NCI-H226 (cell line): ENCODE measurements around the gene IRF4.

Experiments used
- DNase-seq: peaks from one replicate; pipeline ENCODE4 v3.0.0-alpha.2; 2015

Gene IRF4

DNA sequence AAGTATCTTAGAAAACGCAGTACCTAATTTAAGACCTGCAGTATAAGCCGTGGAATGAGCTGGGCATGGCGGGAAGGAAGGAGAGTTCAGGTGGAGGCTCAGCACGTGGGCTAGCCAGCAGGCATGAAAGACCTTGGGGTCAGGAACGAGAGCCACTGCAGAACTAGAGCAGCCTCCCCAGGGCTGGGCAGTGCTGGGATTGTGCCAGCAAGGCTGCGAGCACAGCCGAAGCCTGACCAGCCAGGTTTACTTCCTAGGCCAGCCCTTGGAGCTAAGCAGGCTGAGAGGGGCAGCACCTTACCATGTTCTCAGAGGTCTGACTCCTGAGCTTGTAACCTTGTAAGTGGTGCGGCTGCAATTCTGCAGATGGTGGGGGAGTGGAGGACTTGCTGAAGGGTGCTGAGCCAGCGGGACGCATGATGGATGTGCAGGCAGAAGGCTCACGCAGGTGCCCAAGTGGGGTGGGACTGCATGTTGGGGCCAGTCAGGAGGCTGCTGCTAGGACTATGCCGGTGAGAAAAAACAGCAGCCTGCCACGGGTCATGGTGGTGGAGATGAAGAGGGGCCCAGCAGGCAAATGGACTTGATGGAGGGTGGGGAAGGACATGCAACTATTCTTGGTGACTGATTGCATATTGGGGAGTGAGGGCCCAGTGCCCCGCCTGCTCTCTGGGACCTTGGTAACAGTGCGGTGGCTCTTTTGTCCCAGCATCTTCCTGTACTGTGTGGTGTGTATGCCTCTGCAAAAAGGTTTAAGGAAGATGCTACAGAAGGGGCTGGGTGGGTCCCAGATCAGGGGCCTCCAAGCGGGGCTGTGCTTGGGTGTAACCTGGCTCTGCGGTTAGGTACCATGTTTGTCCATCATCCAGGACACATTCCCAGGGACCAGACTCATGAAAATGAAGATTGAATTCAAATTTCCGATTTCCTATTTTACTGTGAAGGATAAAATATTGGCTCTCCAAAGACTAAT is 37.6 kb upstream of the IRF4 start:
- no peak for DNase-seq

DNA sequence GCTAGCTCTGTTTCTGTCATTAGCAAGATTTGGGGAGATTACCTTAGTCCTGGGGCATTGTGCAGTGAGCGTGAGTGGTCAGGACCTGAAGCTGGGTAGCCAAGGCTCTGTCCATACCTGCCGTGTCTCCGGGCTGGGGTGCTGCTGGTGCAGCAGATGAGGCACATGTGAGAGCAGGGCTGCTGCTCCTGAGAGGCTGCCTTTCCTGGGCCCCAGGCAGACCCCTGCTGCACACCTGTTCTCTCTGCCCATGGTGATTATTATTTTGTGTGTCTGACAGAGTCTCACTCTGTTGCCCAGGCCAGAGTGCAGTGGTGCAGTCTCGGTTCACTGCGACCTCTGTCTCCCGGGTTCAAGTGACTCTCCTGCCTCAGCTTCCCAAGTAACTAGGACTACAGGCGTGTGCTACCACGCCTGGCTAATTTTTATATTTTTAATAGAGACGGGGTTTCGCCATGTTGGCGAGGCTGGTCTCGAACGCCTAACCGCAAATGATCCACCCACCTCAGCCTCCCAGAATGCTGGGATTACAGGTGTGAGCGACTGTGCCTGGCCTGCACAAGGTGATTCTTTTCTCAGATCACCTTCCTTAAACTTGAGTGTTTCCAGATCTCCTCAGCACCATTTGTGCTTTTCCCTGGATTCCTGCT is 36.8 kb upstream of the IRF4 start:
- DNase-seq, result no peak

DNA sequence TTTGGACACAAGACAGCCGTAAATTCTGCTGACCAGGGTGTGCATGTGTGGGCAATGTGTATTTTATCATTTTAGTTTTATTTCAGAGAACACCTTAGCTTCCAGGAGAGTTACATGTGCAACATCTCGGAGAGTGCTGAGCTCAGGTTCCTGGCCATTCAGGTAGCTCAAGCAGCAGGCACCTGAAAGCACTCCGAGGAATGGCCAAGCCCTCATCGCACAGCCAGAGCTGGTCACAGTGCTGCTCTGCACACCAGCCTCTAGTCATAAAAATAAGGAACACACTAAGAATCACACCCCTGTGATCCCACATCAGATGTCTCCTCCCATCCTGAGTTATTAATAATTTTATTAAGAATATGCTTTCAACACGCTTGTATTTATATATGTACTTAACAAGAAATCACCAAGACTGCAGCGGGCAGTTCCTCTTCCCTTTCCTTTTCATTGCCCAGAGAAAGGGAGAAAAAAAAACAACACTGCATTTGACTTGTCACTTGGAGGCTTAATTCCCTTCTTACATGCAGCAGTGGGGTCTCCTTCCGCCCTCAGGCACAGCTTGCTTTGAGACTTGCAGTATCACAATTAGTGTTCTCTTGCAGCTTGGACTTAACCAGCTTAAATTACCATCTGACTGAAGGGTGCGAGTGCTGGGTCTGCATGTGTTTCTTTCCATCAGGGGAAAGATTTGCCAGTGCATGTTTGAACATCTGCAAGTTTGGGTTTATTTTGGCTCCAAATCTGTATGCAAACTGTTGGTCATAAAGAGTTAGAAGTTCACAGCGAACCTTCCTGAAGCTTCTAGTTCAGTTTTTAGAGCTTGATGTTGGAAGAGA is 36.0 kb upstream of the IRF4 start:
- no peak for DNase-seq

DNA sequence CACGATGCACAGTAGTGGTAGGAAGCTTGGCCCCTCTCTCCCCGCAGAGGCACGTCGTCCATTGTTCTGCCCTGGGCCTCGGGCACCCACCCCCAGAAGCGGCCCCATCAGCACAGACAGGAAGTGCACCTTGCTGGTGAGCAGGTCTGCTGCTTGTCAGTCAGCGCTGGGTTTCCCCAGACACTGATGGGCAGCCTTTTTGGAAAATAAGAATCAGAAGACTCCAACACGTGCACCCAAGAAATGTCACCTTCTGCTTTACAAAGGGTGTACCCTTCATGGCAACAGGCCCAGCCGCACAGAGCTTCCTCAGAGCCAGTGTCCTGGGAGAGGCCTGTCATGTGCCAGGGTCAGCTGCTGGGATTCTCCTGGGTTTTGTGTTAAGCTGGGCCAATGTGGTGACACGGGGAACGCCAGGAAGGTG is 34.7 kb upstream of the IRF4 start:
- DNase-seq, result no peak

DNA sequence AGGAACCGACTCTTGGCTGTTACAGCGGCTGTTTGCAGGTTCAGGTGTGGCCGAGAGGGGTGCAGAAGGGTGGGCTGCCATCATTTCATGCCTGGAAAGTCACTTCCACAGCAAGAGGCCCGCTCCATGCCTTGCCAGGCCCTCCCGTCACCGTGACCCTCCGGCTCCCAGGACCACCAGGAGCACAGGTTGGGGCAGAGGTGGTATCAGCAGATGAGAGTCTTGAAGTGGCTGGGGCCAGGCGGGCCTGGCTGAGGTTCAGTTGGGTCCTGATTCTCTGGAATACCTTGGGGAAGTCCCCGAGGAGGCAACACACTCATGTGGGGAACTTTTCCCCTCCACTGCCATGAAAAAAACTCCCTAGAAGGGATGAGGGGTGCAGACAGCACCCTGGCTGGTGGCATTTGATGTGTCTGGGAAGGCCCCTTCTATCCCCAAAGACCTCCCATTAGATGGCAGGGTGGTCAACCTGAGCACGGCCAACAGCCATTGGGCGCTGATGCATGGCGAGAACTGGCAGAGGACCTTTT is 34.2 kb upstream of the IRF4 start:
- DNase-seq, result no peak

DNA sequence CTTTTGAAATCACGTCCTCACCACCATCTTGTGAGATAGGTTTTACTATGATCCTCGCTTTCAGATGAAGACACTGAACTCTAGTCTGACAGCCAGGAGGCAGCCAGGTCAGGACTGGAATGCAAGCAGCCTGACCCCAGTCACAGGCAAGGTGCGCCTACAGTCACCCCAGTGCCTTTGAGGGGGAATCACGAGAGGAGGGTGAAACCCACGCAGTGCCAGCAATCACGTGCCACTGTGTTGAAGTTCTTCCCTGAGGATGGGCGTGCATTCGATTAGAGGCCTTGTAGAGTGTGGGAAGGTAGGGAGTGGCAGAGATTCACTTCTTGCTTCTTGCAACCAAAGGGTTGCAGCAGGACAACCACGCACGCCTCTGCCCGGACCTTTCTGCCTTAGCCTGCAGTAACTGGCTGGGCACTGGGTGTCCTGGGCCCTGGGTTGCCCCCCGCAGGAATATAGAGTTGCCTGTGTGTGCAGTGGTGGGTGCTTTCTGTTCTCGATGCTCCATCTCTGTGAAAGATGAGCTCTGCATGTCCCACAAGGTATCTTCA is 33.7 kb upstream of the IRF4 start:
- no peak for DNase-seq

DNA sequence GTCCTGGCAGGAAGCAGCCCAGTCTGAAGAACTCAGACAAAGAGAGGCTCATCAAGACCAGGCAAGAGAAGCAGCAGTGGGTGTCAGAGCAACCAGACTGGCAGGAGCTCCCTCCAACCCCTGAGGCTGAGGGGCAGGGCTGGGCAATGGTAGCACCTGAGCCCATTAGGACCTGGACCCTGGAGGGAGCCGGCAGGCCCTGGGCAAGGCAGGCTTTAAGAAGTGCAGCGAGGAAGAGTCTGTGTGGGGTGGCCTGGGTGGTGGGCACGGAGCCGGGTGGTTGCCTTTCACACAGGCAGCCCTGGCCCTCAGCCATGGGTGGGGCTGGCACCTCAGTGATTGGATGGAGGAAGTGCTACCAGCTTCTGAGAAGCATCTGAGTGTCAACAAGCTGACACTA is 33.1 kb upstream of the IRF4 start:
- no peak for DNase-seq

DNA sequence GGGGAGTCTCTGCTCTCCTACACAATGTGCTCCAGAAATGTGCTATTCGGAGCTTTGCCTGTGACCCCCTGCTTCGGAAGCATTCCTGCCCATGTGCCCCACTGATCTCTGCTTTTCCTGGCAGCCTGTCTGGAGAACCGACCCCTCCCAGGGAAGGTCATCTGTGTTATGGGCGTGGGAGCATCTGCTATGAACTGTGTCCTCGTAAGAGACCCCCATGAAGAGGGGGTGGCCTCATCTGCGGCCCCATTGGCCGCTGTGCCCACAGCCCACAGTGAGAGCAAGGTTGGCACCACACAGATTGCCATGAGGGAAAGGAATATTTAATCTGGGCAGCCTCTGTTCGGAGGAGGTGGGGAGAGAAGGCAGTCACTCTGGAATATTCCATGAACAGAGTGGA is 32.7 kb upstream of the IRF4 start:
- DNase-seq, result no peak

DNA sequence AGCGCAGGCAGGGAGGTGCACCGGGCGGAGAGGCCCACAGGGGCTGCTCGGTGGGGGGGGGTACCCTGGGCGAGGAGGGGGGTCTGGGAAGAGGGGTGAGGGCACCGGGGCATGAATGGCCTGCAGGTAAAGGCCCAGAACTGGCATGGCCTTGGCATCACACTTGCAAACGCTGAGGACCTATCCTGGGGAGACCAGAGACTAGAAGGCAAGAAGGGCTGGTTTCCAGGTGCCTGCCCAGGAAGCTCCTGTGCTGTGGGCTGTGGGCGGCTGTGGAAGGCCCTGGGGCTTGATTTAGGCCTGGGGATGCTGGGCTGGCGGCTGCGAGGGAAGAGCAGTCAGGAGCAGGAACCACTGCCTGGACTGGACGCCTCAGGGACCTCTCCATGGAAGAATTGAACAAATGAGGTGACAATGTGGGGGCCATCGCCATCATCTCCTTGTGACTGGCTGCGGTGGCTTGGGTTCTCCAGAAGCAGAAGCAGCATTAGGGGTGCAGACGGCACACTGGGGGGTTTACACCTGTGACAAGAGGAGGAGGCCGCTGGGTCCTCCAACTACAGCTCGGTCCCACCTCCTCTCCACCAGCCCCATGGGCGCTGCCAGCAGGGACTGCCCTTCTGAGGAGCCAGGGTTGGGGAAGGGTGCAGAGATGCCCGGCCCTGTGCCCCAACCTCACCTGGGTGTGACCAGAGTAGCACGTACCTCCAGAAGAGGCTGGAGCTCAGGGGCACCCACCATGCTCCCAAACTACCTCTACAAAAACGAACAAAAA is 32.1 kb upstream of the IRF4 start:
- DNase-seq, result no peak

DNA sequence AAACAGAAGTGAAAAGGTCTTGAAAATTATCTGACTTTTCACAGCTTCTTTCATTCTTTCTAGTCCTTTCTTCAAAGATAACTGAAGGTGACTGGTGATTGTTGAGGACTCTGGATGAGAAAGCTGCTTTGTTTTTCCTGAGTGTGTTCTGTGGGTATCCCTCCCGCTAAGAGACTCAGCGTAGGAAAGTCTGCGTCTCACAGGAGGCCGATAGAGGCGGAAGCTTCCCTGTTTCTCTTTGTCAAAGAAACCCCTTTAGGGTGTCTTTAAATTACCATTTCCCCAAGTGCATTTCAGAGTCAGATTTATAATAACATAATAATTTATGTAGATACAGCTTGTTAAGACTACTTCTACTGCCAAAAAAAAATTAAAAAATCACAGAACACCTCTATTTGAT is 31.2 kb upstream of the IRF4 start:
- no peak for DNase-seq

DNA sequence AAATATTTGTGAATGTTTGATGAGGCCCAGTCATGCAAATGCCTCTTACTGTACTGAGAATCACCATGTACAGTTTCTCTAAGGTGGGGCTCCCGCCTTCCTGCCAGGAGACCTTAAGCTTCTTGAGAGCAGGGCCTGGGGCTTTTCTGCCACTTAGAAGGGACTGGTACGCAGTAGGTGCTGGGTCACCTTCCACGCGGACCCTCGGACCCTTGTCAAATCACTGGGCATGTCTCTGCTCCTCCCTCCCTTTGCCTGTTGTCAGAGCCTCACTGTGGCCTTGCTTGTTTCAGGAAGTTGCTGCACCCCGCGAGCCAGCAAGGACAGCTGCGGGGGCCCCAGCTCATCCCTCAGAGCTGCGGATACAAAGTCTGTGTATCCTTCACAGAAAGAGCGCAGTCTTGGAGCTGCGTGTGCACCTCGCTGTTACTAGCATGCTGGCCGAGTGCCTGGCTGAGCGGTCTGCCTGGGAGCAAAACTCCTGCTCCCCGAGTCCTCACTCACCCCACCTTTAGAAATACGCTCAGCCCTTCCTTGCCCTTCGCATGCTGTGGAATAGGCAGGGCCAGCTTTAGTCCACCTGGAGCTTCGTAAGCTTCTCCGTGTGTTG is 30.7 kb upstream of the IRF4 start:
- no peak for DNase-seq

DNA sequence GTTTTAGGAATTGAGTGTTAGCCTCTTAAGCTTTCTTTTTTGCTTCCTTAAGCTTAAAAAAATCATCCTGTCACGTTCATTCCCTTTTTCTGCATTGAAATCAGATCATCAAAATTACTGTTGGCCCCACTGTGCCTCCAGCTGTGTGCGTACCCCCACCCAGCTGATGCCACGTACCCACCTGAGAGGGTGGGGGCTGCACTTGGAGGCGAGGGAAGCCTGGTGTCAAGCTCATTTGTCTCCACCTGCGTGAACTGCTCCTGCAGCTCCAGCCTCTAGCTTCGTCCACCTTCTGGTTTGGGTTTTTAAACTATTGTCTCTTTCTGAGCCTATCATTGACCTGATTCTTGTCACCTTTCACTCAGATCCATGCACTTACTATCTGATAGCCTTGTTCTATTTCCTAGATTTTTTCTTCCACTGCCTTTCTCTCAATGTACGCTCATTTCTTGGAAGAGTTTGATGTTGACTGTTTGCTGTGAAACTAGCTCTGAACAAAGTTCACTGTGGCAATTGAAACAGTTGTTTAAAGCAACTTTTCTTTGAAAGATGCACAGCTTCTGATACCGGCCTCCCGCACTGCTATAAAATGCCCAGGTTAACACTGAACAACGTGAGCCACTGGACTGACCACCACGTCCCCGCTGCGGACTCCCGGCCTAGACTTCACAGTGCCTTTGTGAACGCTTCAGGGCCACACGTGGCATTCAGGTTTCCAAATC is 30.0 kb upstream of the IRF4 start:
- no peak for DNase-seq

DNA sequence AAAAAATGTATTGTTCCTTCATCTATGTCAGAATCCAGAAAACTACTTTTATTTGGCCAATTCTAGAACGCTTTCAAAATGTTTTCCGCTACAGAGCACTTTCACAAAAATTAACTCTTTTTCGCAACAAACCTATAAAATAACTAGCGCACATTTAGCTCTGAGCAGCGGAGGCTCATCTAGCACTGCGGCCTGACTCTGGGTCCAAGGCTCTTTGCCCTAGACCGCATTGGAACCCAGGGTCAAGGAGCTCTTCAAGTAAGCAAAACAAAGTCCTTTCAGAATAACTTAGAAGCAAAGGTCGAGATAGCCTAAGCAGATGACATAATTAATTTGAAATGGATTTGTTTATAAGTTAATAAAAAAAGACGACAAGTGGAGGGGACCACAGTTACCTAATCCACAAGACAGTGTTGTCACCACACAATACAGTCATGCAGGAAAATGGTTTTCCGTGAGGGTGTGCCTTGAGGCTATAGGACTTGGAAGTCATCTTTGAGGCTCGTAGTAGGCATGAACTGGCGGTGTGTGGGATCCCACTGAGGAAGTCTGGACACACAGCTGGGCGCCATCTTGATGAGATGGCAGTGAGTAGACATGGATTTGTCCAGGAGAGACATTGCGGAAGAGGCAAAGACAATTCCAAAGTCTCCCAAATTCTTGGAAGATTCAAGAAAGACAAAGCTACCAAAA is 29.2 kb upstream of the IRF4 start:
- DNase-seq, result no peak

DNA sequence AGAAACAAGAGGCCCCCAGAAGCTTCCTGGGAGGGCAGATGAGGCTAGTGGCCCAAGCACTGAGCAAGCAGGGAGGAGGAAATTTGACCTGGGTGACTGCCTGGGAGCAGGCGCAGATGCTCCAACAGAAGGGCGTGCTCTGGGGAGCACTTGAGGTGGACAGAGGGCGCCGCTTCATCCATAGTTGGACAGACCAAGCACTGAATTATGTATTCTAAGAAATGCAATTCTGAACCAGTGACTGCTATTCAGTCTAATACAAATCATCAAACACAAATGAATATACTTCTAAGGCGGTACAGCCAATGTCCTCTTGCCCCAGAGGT is 28.7 kb upstream of the IRF4 start:
- no peak for DNase-seq

DNA sequence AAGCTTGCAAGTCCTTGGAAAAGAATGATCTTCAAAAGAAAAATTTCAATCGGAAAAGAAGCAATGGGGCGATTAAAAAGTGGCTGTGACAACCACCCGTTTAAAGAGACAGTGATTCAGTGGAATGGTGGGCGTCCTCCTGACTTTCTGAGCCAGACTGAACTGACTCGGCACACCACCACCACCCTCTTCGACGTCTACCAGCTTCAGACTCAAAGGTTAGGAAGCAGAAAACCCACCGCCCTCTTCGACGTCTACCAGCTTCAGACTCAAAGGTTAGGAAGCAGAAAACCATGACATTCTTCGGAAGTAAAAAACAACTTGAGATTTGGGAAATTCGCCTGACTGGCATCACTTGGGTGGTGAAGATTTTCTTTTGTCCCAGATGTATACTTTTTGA is 28.3 kb upstream of the IRF4 start:
- no peak for DNase-seq

DNA sequence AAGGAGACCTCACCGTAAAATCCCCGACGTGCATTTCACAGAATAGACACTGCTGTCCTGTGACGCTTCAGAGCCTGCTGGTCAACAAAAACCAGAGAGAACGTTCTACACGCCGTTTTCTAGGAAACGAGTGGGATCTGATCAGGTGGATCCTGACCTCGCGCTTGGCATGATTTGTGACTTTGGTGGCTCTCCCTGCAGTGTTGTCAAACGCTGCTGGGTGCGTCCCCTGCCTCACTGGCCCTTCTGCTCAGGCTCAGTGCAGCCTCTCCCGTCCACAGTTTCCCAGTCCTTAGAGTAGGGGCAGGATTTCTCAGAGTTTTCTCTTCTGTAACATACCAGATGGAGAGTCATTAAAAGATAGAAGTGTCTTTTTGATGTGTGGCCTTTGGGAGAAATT is 27.6 kb upstream of the IRF4 start:
- no peak for DNase-seq

DNA sequence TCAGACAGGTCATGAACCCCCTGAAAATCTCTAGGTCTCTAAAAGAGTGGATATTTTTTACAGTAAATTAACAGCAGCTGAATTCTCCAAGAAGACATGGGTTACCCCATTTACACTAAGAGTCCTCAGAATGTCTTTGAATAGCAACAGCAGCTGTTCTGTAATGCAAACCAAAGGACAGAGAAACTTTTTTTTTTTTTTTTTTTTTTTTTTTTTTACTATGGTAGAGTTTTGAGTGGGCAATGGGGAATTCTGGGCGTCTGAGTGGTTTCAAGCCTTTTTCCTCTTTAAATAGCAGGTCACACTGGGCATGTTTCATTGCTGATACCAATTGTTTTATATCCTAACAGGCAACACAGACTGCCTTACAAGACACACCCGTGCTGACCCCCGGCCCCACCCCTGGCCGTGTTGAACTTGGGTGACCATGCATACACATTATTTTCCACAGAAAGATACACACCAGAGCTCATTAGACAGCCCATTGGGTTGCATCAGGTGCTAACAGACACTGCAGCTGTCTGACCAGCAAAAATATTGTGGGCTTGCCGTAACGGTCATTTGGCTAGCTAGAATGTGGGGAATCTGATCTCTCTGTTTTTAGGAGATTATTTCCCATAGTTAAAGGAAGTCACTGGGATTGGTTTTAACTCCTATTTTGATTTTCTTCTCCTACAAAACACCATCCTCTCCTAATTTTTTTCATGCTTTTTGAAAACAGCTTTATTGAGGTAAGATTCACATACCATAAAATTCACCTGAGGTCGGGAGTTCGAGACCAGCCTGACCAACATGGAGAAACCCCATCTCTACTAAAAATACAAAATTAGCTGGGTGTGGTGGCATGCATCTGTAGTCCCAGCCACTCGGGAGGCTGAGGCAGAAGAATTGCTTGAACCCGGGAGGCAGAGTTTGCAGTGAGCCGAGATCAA is 26.7 kb upstream of the IRF4 start:
- no peak for DNase-seq

DNA sequence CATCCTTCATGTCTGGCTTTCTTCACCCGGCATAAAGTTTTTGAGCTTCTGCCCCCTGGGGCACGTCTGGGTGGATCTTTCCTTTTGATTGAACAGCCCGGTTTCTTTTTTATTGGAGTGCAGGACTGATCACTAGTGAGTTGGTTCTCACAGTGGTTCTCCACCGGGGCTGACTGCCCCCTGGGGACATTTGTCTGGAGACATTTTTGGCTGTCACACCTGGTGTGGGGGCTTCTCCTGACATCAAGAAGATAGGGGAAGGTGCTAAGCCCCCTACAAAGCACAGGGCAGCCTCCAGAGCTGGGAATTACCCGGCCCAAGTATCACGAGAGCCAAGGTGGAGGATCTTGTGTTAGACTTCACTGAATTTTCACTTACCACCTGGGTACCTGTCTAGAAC is 25.7 kb upstream of the IRF4 start:
- no peak for DNase-seq
